NCI-H2196 (cell line): ENCODE results near the gene CD79B.

ENCODE experiments used
- DNase-seq: peaks from one replicate; lab custom pipeline; 2025; ENCODE audit not compliant: unreplicated experiment; lab: John Stamatoyannopoulos, UW

CD79B gene

GRCh38 chr17:63954402-63955063 lies 22.4 kb upstream of the CD79B start:
- peak; percentile 11 for DNase-seq

- peak; percentile 52 for DNase-seq
Measured at GRCh38 chr17:63950940-63951907, 19.1 kb upstream of the CD79B start.

GRCh38 chr17:63949576-63950250 lies 17.6 kb upstream of the CD79B start:
- no peak for DNase-seq

GRCh38 chr17:63948521-63948920 lies 16.4 kb upstream of the CD79B start:
- DNase-seq: no peak

GRCh38 chr17:63947711-63948330 lies 15.7 kb upstream of the CD79B start:
- DNase-seq: no peak

GRCh38 chr17:63946440-63947363 lies 14.6 kb upstream of the CD79B start:
- peak; percentile 64 for DNase-seq

GRCh38 chr17:63945784-63946439 lies 13.8 kb upstream of the CD79B start:
- no peak for DNase-seq

GRCh38 chr17:63944736-63945499 lies 12.8 kb upstream of the CD79B start:
- no peak for DNase-seq

GRCh38 chr17:63943745-63944144 lies 11.6 kb upstream of the CD79B start:
- no peak for DNase-seq

- DNase-seq: no peak
Measured at GRCh38 chr17:63942309-63942985, 10.3 kb upstream of the CD79B start.

- DNase-seq: no peak
Measured at GRCh38 chr17:63941751-63942150, 9.6 kb upstream of the CD79B start.

GRCh38 chr17:63941162-63941561 lies 9.0 kb upstream of the CD79B start:
- DNase-seq: no peak

GRCh38 chr17:63940584-63940983 lies 8.5 kb upstream of the CD79B start:
- no peak for DNase-seq

- DNase-seq: no peak
Measured at GRCh38 chr17:63939884-63940283, 7.8 kb upstream of the CD79B start.

GRCh38 chr17:63939401-63939800 lies 7.3 kb upstream of the CD79B start:
- DNase-seq: no peak

GRCh38 chr17:63937920-63938319 lies 5.8 kb upstream of the CD79B start:
- no peak for DNase-seq

- no peak for DNase-seq
Measured at GRCh38 chr17:63937319-63937718, 5.2 kb upstream of the CD79B start.
